ENCODE results near the gene KCNA5.

KCNA5 gene

GRCh38 chr12:5027046-5027821 is 16.4 kb upstream of the KCNA5 start:
- Histone ChIP-seq H3K4me1 (ENCODE audit: control insufficient read depth, insufficient read depth, low read length) (no peaks in the 10 kb centered on the region), H3K36me3 (ENCODE audit: control insufficient read depth, insufficient read depth, low read length) (no peaks in the 10 kb centered on the region), H3K4me3 (ENCODE audit: low read length) (no peak overlapping the region), H3K9me3 (ENCODE audit: control insufficient read depth, insufficient read depth, low read length) (no peaks in the 10 kb centered on the region), H3K27ac (ENCODE audit: low read length) (no peak overlapping the region), H3K27me3 (ENCODE audit: control insufficient read depth, insufficient read depth, low read length) (no peaks in the 10 kb centered on the region)
- no peak for DNase-seq (ENCODE audit: low read depth, low spot score)
- WGBS (ENCODE audit: insufficient coverage, insufficient read length): no CpG with 5 or more reads among the region's 4 CpGs

- no peaks in the 10 kb centered on the region for H3K27me3 ChIP-seq (ENCODE audit: control insufficient read depth, insufficient read depth, low read length)
- H3K4me1 ChIP-seq (ENCODE audit: control insufficient read depth, insufficient read depth, low read length): no peaks in the 10 kb centered on the region
- no peaks in the 10 kb centered on the region for H3K9me3 ChIP-seq (ENCODE audit: control insufficient read depth, insufficient read depth, low read length)
- DNase-seq (ENCODE audit: low read depth, low spot score): no peak
- no peak overlapping the region for H3K27ac ChIP-seq (ENCODE audit: low read length)
- no peaks in the 10 kb centered on the region for H3K36me3 ChIP-seq (ENCODE audit: control insufficient read depth, insufficient read depth, low read length)
- H3K4me3 ChIP-seq (ENCODE audit: low read length): no peak overlapping the region
Measured at GRCh38 chr12:5030066-5030465, 13.6 kb upstream of the KCNA5 start.

GRCh38 chr12:5031242-5031641 is 12.4 kb upstream of the KCNA5 start:
- H3K9me3 ChIP-seq (ENCODE audit: control insufficient read depth, insufficient read depth, low read length): no peaks in the 10 kb centered on the region
- H3K36me3 ChIP-seq (ENCODE audit: control insufficient read depth, insufficient read depth, low read length): no peaks in the 10 kb centered on the region
- H3K27ac ChIP-seq (ENCODE audit: low read length): no peak overlapping the region
- no peak overlapping the region for H3K4me3 ChIP-seq (ENCODE audit: low read length)
- no CpG with 5 or more reads among the region's 6 CpGs for WGBS (ENCODE audit: insufficient coverage, insufficient read length)
- no peak for DNase-seq (ENCODE audit: low read depth, low spot score)
- no peaks in the 10 kb centered on the region for H3K27me3 ChIP-seq (ENCODE audit: control insufficient read depth, insufficient read depth, low read length)
- no peaks in the 10 kb centered on the region for H3K4me1 ChIP-seq (ENCODE audit: control insufficient read depth, insufficient read depth, low read length)

- DNase-seq (ENCODE audit: low read depth, low spot score): no peak
- WGBS (ENCODE audit: insufficient coverage, insufficient read length): no CpG with 5 or more reads among the region's 3 CpGs
- H3K27ac ChIP-seq (ENCODE audit: low read length): no peak overlapping the region
Measured at GRCh38 chr12:5031958-5032357, 11.7 kb upstream of the KCNA5 start.

GRCh38 chr12:5032821-5033220 is 10.9 kb upstream of the KCNA5 start:
- Histone ChIP-seq H3K9me3 (ENCODE audit: control insufficient read depth, insufficient read depth, low read length) (no peaks in the 10 kb centered on the region), H3K27ac (ENCODE audit: low read length) (no peak overlapping the region), H3K4me3 (ENCODE audit: low read length) (no peak overlapping the region), H3K36me3 (ENCODE audit: control insufficient read depth, insufficient read depth, low read length) (no peaks in the 10 kb centered on the region), H3K4me1 (ENCODE audit: control insufficient read depth, insufficient read depth, low read length) (no peaks in the 10 kb centered on the region), H3K27me3 (ENCODE audit: control insufficient read depth, insufficient read depth, low read length) (no peaks in the 10 kb centered on the region)
- no peak for DNase-seq (ENCODE audit: low read depth, low spot score)
- no CpG with 5 or more reads among the region's 11 CpGs for WGBS (ENCODE audit: insufficient coverage, insufficient read length)

More at GRCh38 chr12:5031958-5032357, 11.7 kb upstream of the KCNA5 start:
- no peaks in the 10 kb centered on the region for H3K27me3 ChIP-seq (ENCODE audit: control insufficient read depth, insufficient read depth, low read length)
- H3K4me1 ChIP-seq (ENCODE audit: control insufficient read depth, insufficient read depth, low read length): no peaks in the 10 kb centered on the region
- no peaks in the 10 kb centered on the region for H3K9me3 ChIP-seq (ENCODE audit: control insufficient read depth, insufficient read depth, low read length)
- H3K4me3 ChIP-seq (ENCODE audit: low read length): no peak overlapping the region
- H3K36me3 ChIP-seq (ENCODE audit: control insufficient read depth, insufficient read depth, low read length): no peaks in the 10 kb centered on the region

- H3K4me3 ChIP-seq (ENCODE audit: low read length): no peak overlapping the region
- no CpG with 5 or more reads among the region's 1 CpG for WGBS (ENCODE audit: insufficient coverage, insufficient read length)
- no peak overlapping the region for H3K27ac ChIP-seq (ENCODE audit: low read length)
- no peaks in the 10 kb centered on the region for H3K27me3 ChIP-seq (ENCODE audit: control insufficient read depth, insufficient read depth, low read length)
- H3K9me3 ChIP-seq (ENCODE audit: control insufficient read depth, insufficient read depth, low read length): no peaks in the 10 kb centered on the region
- no peaks in the 10 kb centered on the region for H3K36me3 ChIP-seq (ENCODE audit: control insufficient read depth, insufficient read depth, low read length)
- 0 out of 2 replicates have a peak, but pooled peaks cover 2% of the 10 kb centered on the region for H3K4me1 ChIP-seq (ENCODE audit: control insufficient read depth, insufficient read depth, low read length)
- no peak for DNase-seq (ENCODE audit: low read depth, low spot score)
Measured at GRCh38 chr12:5033883-5034282, 9.8 kb upstream of the KCNA5 start.

GRCh38 chr12:5034603-5035002 is 9.1 kb upstream of the KCNA5 start:
- Histone ChIP-seq H3K27ac (ENCODE audit: low read length) (no peak overlapping the region), H3K27me3 (ENCODE audit: control insufficient read depth, insufficient read depth, low read length) (no peaks in the 10 kb centered on the region), H3K9me3 (ENCODE audit: control insufficient read depth, insufficient read depth, low read length) (no peaks in the 10 kb centered on the region), H3K36me3 (ENCODE audit: control insufficient read depth, insufficient read depth, low read length) (no peaks in the 10 kb centered on the region), H3K4me3 (ENCODE audit: low read length) (no peak overlapping the region), H3K4me1 (ENCODE audit: control insufficient read depth, insufficient read depth, low read length) (0 out of 2 replicates have a peak, but pooled peaks cover 2% of the 10 kb centered on the region)
- WGBS (ENCODE audit: insufficient coverage, insufficient read length): no CpG with 5 or more reads among the region's 5 CpGs
- DNase-seq (ENCODE audit: low read depth, low spot score): no peak

- Histone ChIP-seq H3K4me1 (ENCODE audit: control insufficient read depth, insufficient read depth, low read length) (0 out of 2 replicates have a peak, but pooled peaks cover 2% of the 10 kb centered on the region), H3K36me3 (ENCODE audit: control insufficient read depth, insufficient read depth, low read length) (no peaks in the 10 kb centered on the region), H3K9me3 (ENCODE audit: control insufficient read depth, insufficient read depth, low read length) (no peaks in the 10 kb centered on the region), H3K4me3 (ENCODE audit: low read length) (no peak overlapping the region), H3K27ac (ENCODE audit: low read length) (no peak overlapping the region), H3K27me3 (ENCODE audit: control insufficient read depth, insufficient read depth, low read length) (no peaks in the 10 kb centered on the region)
- WGBS (ENCODE audit: insufficient coverage, insufficient read length): no CpG with 5 or more reads among the region's 6 CpGs
- DNase-seq (ENCODE audit: low read depth, low spot score): no peak
Measured at GRCh38 chr12:5035618-5036017, 8.1 kb upstream of the KCNA5 start.

GRCh38 chr12:5036031-5036430 is 7.6 kb upstream of the KCNA5 start:
- Histone ChIP-seq H3K9me3 (ENCODE audit: control insufficient read depth, insufficient read depth, low read length) (no peaks in the 10 kb centered on the region), H3K27me3 (ENCODE audit: control insufficient read depth, insufficient read depth, low read length) (no peaks in the 10 kb centered on the region), H3K27ac (ENCODE audit: low read length) (no peak overlapping the region), H3K4me3 (ENCODE audit: low read length) (no peak overlapping the region), H3K4me1 (ENCODE audit: control insufficient read depth, insufficient read depth, low read length) (0 out of 2 replicates have a peak, but pooled peaks cover 2% of the 10 kb centered on the region), H3K36me3 (ENCODE audit: control insufficient read depth, insufficient read depth, low read length) (no peaks in the 10 kb centered on the region)
- no peak for DNase-seq (ENCODE audit: low read depth, low spot score)
- no CpG with 5 or more reads among the region's 7 CpGs for WGBS (ENCODE audit: insufficient coverage, insufficient read length)

GRCh38 chr12:5037795-5038357 is 5.8 kb upstream of the KCNA5 start:
- no CpG with 5 or more reads among the region's 9 CpGs for WGBS (ENCODE audit: insufficient coverage, insufficient read length)
- DNase-seq (ENCODE audit: low read depth, low spot score): no peak
- Histone ChIP-seq H3K4me3 (ENCODE audit: low read length) (no peak overlapping the region), H3K27me3 (ENCODE audit: control insufficient read depth, insufficient read depth, low read length) (peaks cover 11% of the 10 kb centered on the region), H3K27ac (ENCODE audit: low read length) (no peak overlapping the region), H3K4me1 (ENCODE audit: control insufficient read depth, insufficient read depth, low read length) (0 out of 2 replicates have a peak, but pooled peaks cover 2% of the 10 kb centered on the region), H3K9me3 (ENCODE audit: control insufficient read depth, insufficient read depth, low read length) (no peaks in the 10 kb centered on the region), H3K36me3 (ENCODE audit: control insufficient read depth, insufficient read depth, low read length) (no peaks in the 10 kb centered on the region)

All from iPS DF 6.9 (cell line).